ENCODE measurements around the gene ZNF2. TPM values are rescaled to one million over a fixed set of nuclear protein-coding genes. Genes with fewer than 3 reads are reported as not detected.
A peak's percentile ranks its signal among the peaks of the same experiment; 100 is the strongest.

ZNF2 gene
- total RNA-seq, 1 experiment from 2014 or later, result 2.4 TPM

- DNase-seq (ENCODE audit: low spot score) (no peak), ATAC-seq (no peak)
- Mint-ChIP-seq H3K27me3 (ENCODE audit: low read depth) (peaks cover 25% of the 10 kb centered on the region), H3K9me3 (peaks cover 86% of the 10 kb centered on the region), H3K36me3 (peaks cover 83% of the 10 kb centered on the region), H3K4me3 (no peak overlapping the region), H3K4me1 (no peaks in the 10 kb centered on the region), H3K27ac (no peak overlapping the region)
- ChIA-PET CTCF (no interaction called here), POLR2A (no interaction called here)
- no peak for TF ChIP-seq NFATC4 (CRISPR knock-in tag; IDR thresholded peaks at IDR 0.05)
- no peak for TF ChIP-seq FOXP1 (CRISPR knock-in tag; IDR thresholded peaks at IDR 0.05; ENCODE audit: borderline replicate concordance)
- no peak for TF ChIP-seq NR2C2 (CRISPR knock-in tag; IDR thresholded peaks at IDR 0.05)
Observed at GRCh38 chr2:95143838-95144237, 21.8 kb upstream of the ZNF2 start.

GRCh38 chr2:95149397-95149984 is 16.1 kb upstream of the ZNF2 start:
- DNase-seq (ENCODE audit: low spot score) (no peak), ATAC-seq (no peak)
- no peak for TF ChIP-seq ETV6 (CRISPR knock-in tag; IDR thresholded peaks at IDR 0.05)
- Mint-ChIP-seq H3K9me3 (peaks cover 85% of the 10 kb centered on the region), H3K4me1 (no peaks in the 10 kb centered on the region), H3K27ac (no peak overlapping the region), H3K36me3 (peaks cover 99% of the 10 kb centered on the region), H3K4me3 (no peak overlapping the region), H3K27me3 (ENCODE audit: low read depth) (peaks cover 23% of the 10 kb centered on the region)
- ChIA-PET CTCF (no interaction called here), POLR2A (no interaction called here)

GRCh38 chr2:95158441-95158840 is 7.2 kb upstream of the ZNF2 start:
- DNase-seq (ENCODE audit: low spot score) (no peak), ATAC-seq (no peak)
- CTCF ChIA-PET, result interaction anchor here (1.9 kb wide), 1 partner anchor 79 kb away, joined by 7 read pairs; no protein-coding TSS in a partner anchor
- no peak overlapping the region for H3K27ac Mint-ChIP-seq
- peaks cover 7% of the 10 kb centered on the region for H3K9me3 Mint-ChIP-seq
- TF ChIP-seq PRRX2 (CRISPR knock-in tag; IDR thresholded peaks at IDR 0.05) (no peak), USF2 (CRISPR knock-in tag; IDR thresholded peaks at IDR 0.05) (no peak), E2F4 (CRISPR knock-in tag; IDR thresholded peaks at IDR 0.05; ENCODE audit: borderline replicate concordance, low read depth) (no peak), ERG (CRISPR knock-in tag; IDR thresholded peaks at IDR 0.05) (no peak), ZMAT4 (CRISPR knock-in tag; IDR thresholded peaks at IDR 0.05) (no peak), KAT7 (CRISPR knock-in tag; IDR thresholded peaks at IDR 0.05; ENCODE audit: borderline replicate concordance) (no peak), RORB (CRISPR knock-in tag; IDR thresholded peaks at IDR 0.05) (no peak), GABPB1 (CRISPR knock-in tag; IDR thresholded peaks at IDR 0.05) (no peak), PRDM15 (CRISPR knock-in tag; IDR thresholded peaks at IDR 0.05) (no peak), EMX1 (CRISPR knock-in tag; IDR thresholded peaks at IDR 0.05) (no peak), ZNF423 (CRISPR knock-in tag; IDR thresholded peaks at IDR 0.05) (no peak), NR3C1 (CRISPR knock-in tag; conservative IDR thresholded peaks at IDR 0.05; ENCODE audit: low read depth) (no peak), GRHL2 (CRISPR knock-in tag; IDR thresholded peaks at IDR 0.05; ENCODE audit: insufficient replicate concordance, severe bottlenecking) (no peak), ZNF671 (CRISPR knock-in tag; IDR thresholded peaks at IDR 0.05) (no peak), ZNF317 (CRISPR knock-in tag; IDR thresholded peaks at IDR 0.05; ENCODE audit: borderline replicate concordance, low read depth) (no peak), OVOL2 (CRISPR knock-in tag; IDR thresholded peaks at IDR 0.05; ENCODE audit: borderline replicate concordance) (no peak), ATF1 (CRISPR knock-in tag; IDR thresholded peaks at IDR 0.05) (no peak), ZNF512 (CRISPR knock-in tag; IDR thresholded peaks at IDR 0.05; ENCODE audit: borderline replicate concordance) (no peak)
- H3K36me3 Mint-ChIP-seq, result peaks cover 31% of the 10 kb centered on the region
- peaks cover 17% of the 10 kb centered on the region for H3K27me3 Mint-ChIP-seq (ENCODE audit: low read depth)
- POLR2A ChIA-PET, result no interaction called here
- peak overlapping the region; percentile 79 for H3K4me3 Mint-ChIP-seq
- peaks cover 9% of the 10 kb centered on the region for H3K4me1 Mint-ChIP-seq
